ENCODE results near the gene ABCD1. TPM values are rescaled to one million over a fixed set of nuclear protein-coding genes. Genes with fewer than 3 reads are reported as not detected.

Gene ABCD1
- total RNA-seq, 1 experiment from 2014 or later, result 9.1 TPM

GRCh38 chrX:153763298-153763932, 38.8 kb downstream of the ABCD1 start:
- H3K4me3 Mint-ChIP-seq, result no peak overlapping the region
- H3K27me3 Mint-ChIP-seq (ENCODE audit: low read depth), result no peaks in the 10 kb centered on the region
- peaks cover 3% of the 10 kb centered on the region; the same call in 1 of the 2 replicates for H3K4me1 Mint-ChIP-seq
- H3K9me3 Mint-ChIP-seq, result no peaks in the 10 kb centered on the region
- no peak overlapping the region for H3K27ac Mint-ChIP-seq
- ChIA-PET CTCF (interaction anchor here (0.6 to 1.6 kb wide), 3 partner anchors 18 to 184 kb away, joined by 3 to 5 read pairs (median 3); no protein-coding TSS in a partner anchor), POLR2A (no interaction called here)
- H3K36me3 Mint-ChIP-seq, result no peaks in the 10 kb centered on the region
- DNase-seq (ENCODE audit: low spot score) (no peak), ATAC-seq (no peak)
- TF ChIP-seq OVOL2 (CRISPR knock-in tag; IDR thresholded peaks at IDR 0.05; ENCODE audit: borderline replicate concordance), result no peak
- no peak for TF ChIP-seq ZNF138 (CRISPR knock-in tag; conservative IDR thresholded peaks at IDR 0.05)
- TF ChIP-seq ATF6 (CRISPR knock-in tag; IDR thresholded peaks at IDR 0.05), result no peak
- no peak for TF ChIP-seq SMAD3 (CRISPR knock-in tag; IDR thresholded peaks at IDR 0.05; ENCODE audit: borderline replicate concordance)
- TF ChIP-seq TEAD1 (CRISPR knock-in tag; IDR thresholded peaks at IDR 0.05), result no peak
- no peak for TF ChIP-seq MXD4 (CRISPR knock-in tag; IDR thresholded peaks at IDR 0.05; ENCODE audit: borderline replicate concordance)
- TF ChIP-seq ETV6 (CRISPR knock-in tag; IDR thresholded peaks at IDR 0.05), result no peak
- no peak for TF ChIP-seq NR2C2 (CRISPR knock-in tag; IDR thresholded peaks at IDR 0.05)
- TF ChIP-seq MAX (CRISPR knock-in tag; IDR thresholded peaks at IDR 0.05), result no peak
- no peak for TF ChIP-seq FOXJ3 (CRISPR knock-in tag; IDR thresholded peaks at IDR 0.05; ENCODE audit: borderline replicate concordance)
- TF ChIP-seq ZNF121 (CRISPR knock-in tag; IDR thresholded peaks at IDR 0.05), result no peak
- no peak for TF ChIP-seq PREB (CRISPR knock-in tag; IDR thresholded peaks at IDR 0.05; ENCODE audit: borderline replicate concordance)
- no peak for TF ChIP-seq NFATC4 (CRISPR knock-in tag; IDR thresholded peaks at IDR 0.05)
- TF ChIP-seq ZNF425 (CRISPR knock-in tag; conservative IDR thresholded peaks at IDR 0.05), result no peak
- no peak for TF ChIP-seq PRDM15 (CRISPR knock-in tag; IDR thresholded peaks at IDR 0.05)
- no peak for TF ChIP-seq NFE2L1 (CRISPR knock-in tag; IDR thresholded peaks at IDR 0.05)
- TF ChIP-seq ZNF232 (CRISPR knock-in tag; IDR thresholded peaks at IDR 0.05), result no peak
- TF ChIP-seq NR1H2 (CRISPR knock-in tag; IDR thresholded peaks at IDR 0.05), result no peak
